GM12892 (cell line): Measurements from ENCODE around the gene KRTAP10-1.
"Not testable (repeated sequence)": the region's sequence is repeated elsewhere in the genome, so short reads cannot be mapped to it uniquely, and the experiment has no call there.

Experiments
- POLR2A ChIP-seq: IDR thresholded peaks from 2 replicates; pipeline ENCODE4 v1.6.1; 2011; ENCODE audit warnings: low read depth, low read length, control low read depth
- POLR2AphosphoS5 ChIP-seq: IDR thresholded peaks from 2 replicates; pipeline ENCODE4 v1.6.1; 2011; ENCODE audit warnings: low read depth, low read length, control low read depth
- TAF1 ChIP-seq: IDR thresholded peaks from 2 replicates; pipeline ENCODE4 v1.6.1; 2011; ENCODE audit warnings: low read depth, mild to moderate bottlenecking, control low read depth, low read length, borderline replicate concordance

- TF ChIP-seq POLR2A, POLR2AphosphoS5, TAF1: not testable (repeated sequence)
Observed at GRCh38 chr21:44573630-44574456, 33.8 kb upstream of the KRTAP10-1 start, which contains the start of gene KRTAP10-4.
